IMR-90 (cell line): ENCODE results near the gene FRMD3. TPM values are rescaled to one million over a fixed set of nuclear protein-coding genes. Genes with fewer than 3 reads are reported as not detected.

Experiments
- ATAC-seq: fragments of 200-7000 bp; cut with Tn5 transposase; 2 replicates; pipeline ENCODE4 v1.9.1; 2020; ENCODE audit warnings: low read depth, mild to moderate bottlenecking, moderate library complexity
- BruUV-seq: library from RNA; stranded (reverse); fragments of 400-500 nt; replicated peaks from 2 replicates; lab custom pipeline; 2021; lab: Mats Ljungman, UMichigan
- CTCF ChIA-PET: fragments of 300-600 bp; formaldehyde crosslinking; extraction: SDS; loops from one replicate; lab custom pipeline; 2021; ENCODE audit warnings: antibody characterized with exemption; lab: Yijun Ruan, JAX
- POLR2A ChIA-PET: fragments of 300-600 bp; sonication (Branson Sonifier 250); formaldehyde crosslinking; loops from one replicate; lab custom pipeline; 2022; ENCODE audit warnings: antibody characterized with exemption; ENCODE audit not compliant: unreplicated experiment; lab: Charles Lee
- DNase-seq: peaks from one replicate; pipeline ENCODE4 v3.0.0; 2013
- H2AFZ ChIP-seq: replicated peaks from 2 replicates; pipeline ENCODE3; 2013; ENCODE audit warnings: low read length, mild to moderate bottlenecking; ENCODE audit not compliant: poor library complexity
- H2AK5ac ChIP-seq: 2 replicates; pipeline ENCODE4 v1.6.1; 2013; ENCODE audit warnings: low read depth, low read length, inconsistent platforms
- H2AK9ac ChIP-seq: replicated peaks from 2 replicates; pipeline ENCODE3; 2013; ENCODE audit warnings: mild to moderate bottlenecking, low read depth, low read length, moderate library complexity; ENCODE audit not compliant: poor library complexity
- H2BK120ac ChIP-seq: 2 replicates; pipeline ENCODE4 v1.6.1; 2013; ENCODE audit warnings: low read depth, low read length, inconsistent platforms
- H2BK15ac ChIP-seq: 3 replicates; pipeline ENCODE4 v1.6.1; 2013; ENCODE audit warnings: low read depth, low read length, inconsistent platforms
- H2BK20ac ChIP-seq: 2 replicates; pipeline ENCODE4 v1.6.1; 2013; ENCODE audit warnings: low read depth, mild to moderate bottlenecking, inconsistent platforms, low read length, moderate library complexity
- H2BK5ac ChIP-seq: 2 replicates; pipeline ENCODE4 v1.6.1; 2013; ENCODE audit warnings: mild to moderate bottlenecking, low read depth, low read length, inconsistent platforms; ENCODE audit not compliant: poor library complexity, severe bottlenecking
- H3K14ac ChIP-seq: replicated peaks from 2 replicates; pipeline ENCODE4 v1.6.1; 2013; ENCODE audit warnings: low read depth, low read length, inconsistent platforms
- H3K18ac ChIP-seq: 2 replicates; pipeline ENCODE4 v1.6.1; 2013; ENCODE audit warnings: low read depth, low read length, control low read depth
- H3K23ac ChIP-seq: 2 replicates; pipeline ENCODE4 v1.6.1; 2013; ENCODE audit warnings: low read depth, low read length, inconsistent platforms
- H3K27ac ChIP-seq: 2 replicates; pipeline ENCODE4 v1.5.1; 2013; ENCODE audit warnings: mild to moderate bottlenecking, control low read depth, low read length; ENCODE audit not compliant: insufficient read depth
- H3K27me3 ChIP-seq: 2 replicates; pipeline ENCODE4 v1.6.1; 2013; ENCODE audit warnings: low read length; ENCODE audit not compliant: control insufficient read depth, insufficient read depth
- H3K36me3 ChIP-seq: 2 replicates; pipeline ENCODE4 v1.6.1; 2013; ENCODE audit warnings: low read length, mixed read lengths; ENCODE audit not compliant: control insufficient read depth, insufficient read depth
- H3K4ac ChIP-seq: 2 replicates; pipeline ENCODE4 v1.6.1; 2013; ENCODE audit warnings: low read depth, low read length, inconsistent platforms
- H3K4me1 ChIP-seq: 2 replicates; pipeline ENCODE4 v1.6.1; 2013; ENCODE audit warnings: low read length, mixed read lengths; ENCODE audit not compliant: control insufficient read depth, insufficient read depth
- H3K4me2 ChIP-seq: 2 replicates; pipeline ENCODE4 v1.6.1; 2013; ENCODE audit warnings: low read depth, mild to moderate bottlenecking, control low read depth, low read length, moderate library complexity
- H3K4me3 ChIP-seq: 2 replicates; pipeline ENCODE4 v1.5.1; 2013; ENCODE audit warnings: low read depth, mild to moderate bottlenecking, control low read depth, low read length, moderate library complexity; ENCODE audit not compliant: insufficient read depth
- H3K56ac ChIP-seq: 2 replicates; pipeline ENCODE4 v1.6.1; 2013; ENCODE audit warnings: low read length, inconsistent platforms; ENCODE audit not compliant: insufficient read depth; ENCODE audit errors: extremely low read depth
- H3K79me1 ChIP-seq, 2 experiments: 2 replicates each; pipeline ENCODE4 v1.6.1; 2013; ENCODE audit warnings: low read length in 2 of 2, inconsistent platforms in 1 of 2, low read depth in 1 of 2
- H3K9ac ChIP-seq: 2 replicates; pipeline ENCODE4 v1.6.1; 2013; ENCODE audit warnings: low read depth, low read length, control low read depth
- H3K9me1 ChIP-seq: 2 replicates; pipeline ENCODE4 v1.6.1; 2013; ENCODE audit warnings: low read length, inconsistent platforms; ENCODE audit not compliant: insufficient read depth
- H3K9me3 ChIP-seq: 2 replicates; pipeline ENCODE4 v1.6.1; 2013; ENCODE audit warnings: low read length; ENCODE audit not compliant: control insufficient read depth, insufficient read depth
- H4K20me1 ChIP-seq: 2 replicates; pipeline ENCODE4 v1.6.1; 2013; ENCODE audit warnings: low read length, inconsistent platforms; ENCODE audit not compliant: insufficient read depth
- H4K5ac ChIP-seq: 2 replicates; pipeline ENCODE4 v1.6.1; 2013; ENCODE audit warnings: mild to moderate bottlenecking, low read depth, low read length, control low read depth
- H4K8ac ChIP-seq, 2 experiments: 2 replicates each; pipeline ENCODE4 v1.6.1; 2013; ENCODE audit warnings: low read depth in 2 of 2, low read length in 2 of 2, control low read depth in 1 of 2, inconsistent platforms in 1 of 2
- H4K91ac ChIP-seq: 2 replicates; pipeline ENCODE4 v1.6.1; 2013; ENCODE audit warnings: low read depth, low read length, inconsistent platforms; ENCODE audit not compliant: insufficient read depth
- BHLHE40 ChIP-seq: fragments of 150-350 bp; IDR thresholded peaks from 2 replicates; pipeline ENCODE4 v1.6.1; 2016; ENCODE audit warnings: mild to moderate bottlenecking, low read depth, low read length
- ELK1 ChIP-seq: fragments of 150-350 bp; IDR thresholded peaks from 2 replicates; pipeline ENCODE4 v1.6.1; 2016; ENCODE audit warnings: low read depth, mild to moderate bottlenecking, low read length, moderate library complexity, borderline replicate concordance
- MXI1 ChIP-seq: IDR thresholded peaks from 2 replicates; pipeline ENCODE4 v1.6.1; 2012; ENCODE audit warnings: low read depth, mild to moderate bottlenecking, low read length, moderate library complexity, borderline replicate concordance
- RAD21 ChIP-seq: IDR thresholded peaks from 2 replicates; pipeline ENCODE4 v1.6.1; 2012; ENCODE audit warnings: low read length, improper control_type of control experiment
- RCOR1 ChIP-seq: IDR thresholded peaks from 2 replicates; pipeline ENCODE4 v1.6.1; 2012; ENCODE audit warnings: mild to moderate bottlenecking, low read length, improper control_type of control experiment; ENCODE audit not compliant: insufficient replicate concordance
- RFX5 ChIP-seq: IDR thresholded peaks from 2 replicates; pipeline ENCODE4 v1.8.0; 2012; ENCODE audit warnings: low read depth, mild to moderate bottlenecking, low read length, moderate library complexity
- WGBS, 2 experiments: methylation state at CpG; one replicate each; pipeline versions ENCODE4 v1.1.5 to v1.1.7; 2013; ENCODE audit warnings: missing lambda C conversion rate in 2 of 2; ENCODE audit not compliant: insufficient read length in 1 of 2; ENCODE audit errors: extremely low coverage in 2 of 2; 5-methylcytosine and 5-hydroxymethylcytosine counted together
- dilution Hi-C: fragments of 300-500 bp; cut with HindIII; formaldehyde crosslinking; loops from one replicate; pipeline ENCODE4 v1.14.3; 2018; ENCODE audit warnings: low sequenced_read_pairs; ENCODE audit not compliant: unreplicated experiment
- in situ Hi-C: fragments of 300-500 bp; cut with MboI; formaldehyde crosslinking; loops from 3 replicates; pipeline ENCODE4 v1.14.3; 2019; ENCODE audit warnings: low sequenced_read_pairs, inconsistent platforms, mixed read lengths
- intact Hi-C: fragments of 100-400 bp; cut with micrococcal nuclease; formaldehyde crosslinking; loops from 2 replicates; pipeline ENCODE4 v1.10.0; 2022
- polyA plus RNA-seq, 3 experiments: library from polyadenylated mRNA; depleted of rRNA; stranded (reverse); fragments of >200 nt; gene quantifications; 2 replicates each; pipeline ENCODE4 v1.2.3, GENCODE V29; 2012; ENCODE audit warnings: low replicate concordance in 1 of 3
- total RNA-seq: library from RNA; depleted of rRNA; stranded (reverse); fragments of >200 nt; gene quantifications from 2 replicates; pipeline ENCODE4 v1.2.3, GENCODE V29; 2012

Gene FRMD3
- total and polyA plus RNA-seq, 2 of the 4 experiments (the other 2 are of a cell fraction) = 0.02 to 0.18 TPM

GRCh38 chr9:83508067-83508466, 30.1 kb downstream of the FRMD3 start:
- intact Hi-C loops = no loop called here

More at GRCh38 chr9:83508067-83508466, 30.1 kb downstream of the FRMD3 start:
- Histone ChIP-seq H3K9me1 (no peaks in the 10 kb centered on the region), H2AFZ (no peak overlapping the region), H3K79me1 (no peaks in the 10 kb centered on the region), H3K4me1 (no peaks in the 10 kb centered on the region), H3K4ac (no peak overlapping the region), H3K18ac (no peak overlapping the region), H2BK5ac (no peak overlapping the region), H3K4me3 (no peak overlapping the region), H2AK9ac (no peak overlapping the region), H3K14ac (no peak overlapping the region), H2AK5ac (no peak overlapping the region), H3K56ac (no peak overlapping the region), H4K91ac (no peak overlapping the region), H3K27ac (no peak overlapping the region), H4K20me1 (no peaks in the 10 kb centered on the region), H2BK20ac (no peak overlapping the region), H4K8ac (no peak overlapping the region), H3K36me3 (no peaks in the 10 kb centered on the region), H3K9me3 (no peaks in the 10 kb centered on the region), H3K9ac (no peak overlapping the region), H3K27me3 (no peaks in the 10 kb centered on the region), H4K5ac (no peak overlapping the region), H2BK120ac (no peak overlapping the region), H2BK15ac (no peak overlapping the region), H3K23ac (no peak overlapping the region), H3K4me2 (no peak overlapping the region)
- ChIA-PET POLR2A (no interaction called here), CTCF (no interaction called here)
- dilution Hi-C loops (no loop called here), in situ Hi-C loops (no loop called here)
- DNase-seq (no peak), ATAC-seq (no peak)
- no TSS peak for BruUV-seq
- TF ChIP-seq RAD21 = no peak
- no peak for TF ChIP-seq MXI1
- no peak for TF ChIP-seq ELK1
- TF ChIP-seq BHLHE40 = no peak
- no peak for TF ChIP-seq RCOR1
- TF ChIP-seq RFX5 = no peak
- no CpG with 5 or more reads among the region's 4 CpGs for WGBS, 2 experiments
